C4-2B (cell line): ENCODE results near the gene SLC6A1.
A peak's percentile ranks its signal among the peaks of the same experiment; 100 is the strongest.

Experiments
- H3K27ac ChIP-seq: fragments of 450-650 bp; 2 replicates; pipeline ENCODE4 v1.5.1; 2017
- ZFX ChIP-seq: fragments of 450-650 bp; IDR thresholded peaks from 2 replicates; pipeline ENCODE4 v1.6.1; 2017
- TF ChIP-seq, protein P1 (sequence below): fragments of 450-650 bp; conservative IDR thresholded peaks from 2 replicates; pipeline ENCODE4 v1.5.1; 2017; ENCODE audit warnings: mild to moderate bottlenecking

The SLC6A1 gene

DNA sequence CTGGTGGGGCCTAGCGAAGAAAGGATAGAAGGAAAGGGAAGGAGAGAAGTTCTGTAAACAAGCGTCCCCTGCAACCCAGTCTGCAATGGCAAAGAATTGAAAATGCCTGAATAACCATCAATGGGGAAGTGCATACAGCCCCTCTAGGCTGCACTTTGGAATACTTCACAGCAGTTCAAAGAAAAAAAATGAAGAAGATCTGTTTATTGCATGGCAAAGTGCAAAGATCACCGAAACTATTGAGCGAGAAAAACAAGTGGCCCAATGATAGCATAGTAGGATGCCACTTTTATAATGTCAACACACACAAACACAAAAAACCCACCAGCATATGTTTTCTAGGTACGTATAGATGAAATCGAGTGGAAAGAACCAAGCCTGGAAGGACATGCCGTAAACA is 13.6 kb upstream of the SLC6A1 start:
- TF ChIP-seq, protein P1, sequence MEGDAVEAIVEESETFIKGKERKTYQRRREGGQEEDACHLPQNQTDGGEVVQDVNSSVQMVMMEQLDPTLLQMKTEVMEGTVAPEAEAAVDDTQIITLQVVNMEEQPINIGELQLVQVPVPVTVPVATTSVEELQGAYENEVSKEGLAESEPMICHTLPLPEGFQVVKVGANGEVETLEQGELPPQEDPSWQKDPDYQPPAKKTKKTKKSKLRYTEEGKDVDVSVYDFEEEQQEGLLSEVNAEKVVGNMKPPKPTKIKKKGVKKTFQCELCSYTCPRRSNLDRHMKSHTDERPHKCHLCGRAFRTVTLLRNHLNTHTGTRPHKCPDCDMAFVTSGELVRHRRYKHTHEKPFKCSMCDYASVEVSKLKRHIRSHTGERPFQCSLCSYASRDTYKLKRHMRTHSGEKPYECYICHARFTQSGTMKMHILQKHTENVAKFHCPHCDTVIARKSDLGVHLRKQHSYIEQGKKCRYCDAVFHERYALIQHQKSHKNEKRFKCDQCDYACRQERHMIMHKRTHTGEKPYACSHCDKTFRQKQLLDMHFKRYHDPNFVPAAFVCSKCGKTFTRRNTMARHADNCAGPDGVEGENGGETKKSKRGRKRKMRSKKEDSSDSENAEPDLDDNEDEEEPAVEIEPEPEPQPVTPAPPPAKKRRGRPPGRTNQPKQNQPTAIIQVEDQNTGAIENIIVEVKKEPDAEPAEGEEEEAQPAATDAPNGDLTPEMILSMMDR: no peak
- no peak for TF ChIP-seq ZFX
- H3K27ac ChIP-seq: no peak overlapping the region

DNA sequence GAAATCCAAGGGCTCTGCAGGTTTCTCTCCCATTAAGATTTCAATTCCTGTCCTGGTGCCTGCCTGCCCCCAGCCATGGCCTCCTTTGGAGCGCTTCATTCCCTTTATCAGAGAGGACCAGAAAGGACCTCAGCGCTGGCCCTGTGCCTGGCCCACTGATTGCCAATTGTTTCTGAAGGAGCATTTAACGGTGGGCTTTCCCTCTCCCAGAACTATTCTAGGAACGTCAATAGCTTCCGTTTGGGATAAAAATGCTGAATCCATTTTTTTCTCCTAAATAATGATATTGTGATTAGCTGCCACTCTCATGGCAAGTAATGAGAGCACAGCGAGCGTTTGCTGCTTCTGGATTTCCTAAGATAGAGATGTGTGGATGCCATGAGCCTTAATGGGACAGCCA is 12.2 kb upstream of the SLC6A1 start:
- no peak overlapping the region for H3K27ac ChIP-seq
- TF ChIP-seq, protein P1: no peak
- TF ChIP-seq ZFX: no peak

DNA sequence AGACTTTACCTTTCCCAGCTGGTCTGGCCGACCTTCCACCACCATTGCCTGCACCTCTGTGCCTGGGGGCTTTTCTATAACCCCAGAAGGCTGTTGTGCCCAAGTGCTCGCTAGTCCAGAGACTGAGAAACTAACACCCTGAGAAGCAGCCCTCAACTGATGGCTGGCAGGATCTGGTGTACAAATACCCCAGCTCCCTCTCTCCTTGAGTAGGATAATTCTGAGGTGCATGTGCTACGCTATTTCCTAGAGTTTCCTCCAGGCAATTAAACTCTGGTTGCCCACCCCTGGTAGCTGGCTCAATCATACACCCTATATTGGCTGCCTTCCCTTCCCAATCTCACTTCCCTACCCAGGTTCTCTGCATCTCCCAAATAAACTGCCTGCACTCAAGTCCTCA is 11.5 kb upstream of the SLC6A1 start:
- no peak for TF ChIP-seq ZFX
- TF ChIP-seq, protein P1: no peak
- no peak overlapping the region for H3K27ac ChIP-seq

DNA sequence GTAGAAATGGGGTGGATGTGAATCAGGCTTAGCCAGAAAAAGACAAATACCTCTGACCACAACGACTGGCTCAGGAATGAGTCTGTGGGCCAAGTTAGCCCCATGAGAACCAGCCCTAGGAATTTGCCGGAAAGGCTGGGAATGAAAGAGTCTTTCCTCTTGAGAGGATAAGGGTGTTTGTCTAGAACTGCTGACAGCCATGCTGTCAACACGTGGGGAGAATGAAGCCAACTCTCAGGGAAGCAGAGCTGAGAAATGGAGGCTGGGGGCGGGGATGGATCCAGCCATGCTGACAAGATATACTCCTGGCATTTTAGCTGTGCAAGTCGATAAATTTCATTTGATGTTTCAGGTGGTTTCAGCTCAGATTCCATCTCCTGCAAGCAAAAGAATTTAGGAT is 10.6 kb upstream of the SLC6A1 start:
- TF ChIP-seq, protein P1: no peak
- no peak for TF ChIP-seq ZFX
- H3K27ac ChIP-seq: no peak overlapping the region

DNA sequence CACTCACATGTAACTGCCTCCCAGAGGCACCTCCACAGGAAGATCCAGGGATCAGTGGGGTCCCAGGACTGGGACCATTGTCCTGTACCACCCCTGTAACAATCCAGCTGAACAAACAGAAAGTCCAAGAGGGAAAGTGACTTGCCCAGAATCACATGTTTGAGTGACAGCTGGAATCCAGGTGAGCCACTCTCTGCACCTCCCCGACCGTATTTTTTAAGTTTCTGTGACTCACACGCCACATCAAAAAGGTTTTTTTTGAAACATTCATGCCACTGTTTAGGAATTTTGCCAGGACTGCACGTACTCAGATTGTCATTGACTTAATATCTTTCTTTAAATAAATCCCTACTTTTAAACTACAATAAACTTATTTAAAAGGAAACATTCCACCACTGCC is 9.8 kb upstream of the SLC6A1 start:
- no peak overlapping the region for H3K27ac ChIP-seq
- TF ChIP-seq, protein P1: no peak
- TF ChIP-seq ZFX: no peak

DNA sequence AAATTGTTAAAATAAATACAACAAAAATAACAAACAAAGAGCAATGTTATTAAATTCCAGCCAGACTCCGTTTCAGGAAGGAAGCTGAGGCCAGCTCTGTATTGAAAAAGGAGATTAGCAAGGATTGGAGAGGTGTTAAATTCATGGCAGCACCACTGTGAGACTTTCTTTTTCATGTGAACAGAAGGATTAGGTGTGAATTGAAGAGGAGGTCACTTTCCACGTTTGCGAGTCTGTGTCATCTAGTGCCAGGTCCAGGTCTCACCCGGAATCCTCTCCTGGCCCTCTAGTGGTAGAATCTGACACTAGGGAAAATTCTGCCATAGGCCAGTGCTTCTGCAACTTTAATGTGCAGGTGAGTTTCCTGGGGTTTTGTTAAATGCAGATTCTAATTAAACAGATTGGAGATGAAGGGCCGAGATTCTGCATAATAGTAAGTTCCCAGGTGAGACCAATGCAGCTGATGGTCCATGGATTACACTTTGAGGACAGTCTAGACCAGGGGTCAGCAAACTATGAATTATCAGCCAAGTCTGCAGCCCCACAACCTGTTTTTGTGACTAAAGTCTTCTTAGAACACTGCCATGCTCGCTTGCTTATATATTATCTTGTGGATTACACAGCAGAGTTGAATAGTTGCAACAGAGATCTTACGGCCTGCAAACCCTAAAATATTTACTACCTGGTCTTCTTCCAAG is 9.2 kb upstream of the SLC6A1 start:
- TF ChIP-seq ZFX: no peak
- TF ChIP-seq, protein P1: peak; percentile 90
- H3K27ac ChIP-seq: no peak overlapping the region

DNA sequence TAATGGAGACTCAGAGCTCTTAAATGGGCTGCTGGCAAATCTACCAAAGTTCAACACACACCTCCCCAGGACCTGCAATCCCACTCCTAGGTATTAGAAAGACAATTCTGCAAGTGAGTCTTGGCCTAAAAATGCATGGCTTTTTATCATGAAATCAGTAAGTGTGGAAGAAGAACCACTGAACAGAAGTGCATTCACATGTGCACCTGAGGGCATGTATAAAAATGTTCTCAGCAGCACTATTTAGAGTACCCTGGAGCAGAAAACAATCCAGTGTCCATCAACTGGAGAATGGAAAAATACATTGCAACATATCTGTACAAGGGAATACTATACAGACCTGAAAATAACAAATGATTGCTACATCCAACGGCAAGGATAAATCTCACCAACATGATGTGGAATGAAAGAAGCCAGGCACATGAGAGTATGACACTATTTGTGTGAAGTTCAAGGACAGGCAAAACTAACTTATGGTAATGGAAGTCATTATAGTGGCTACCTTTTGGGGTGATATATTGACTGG is 8.1 kb upstream of the SLC6A1 start:
- no peak overlapping the region for H3K27ac ChIP-seq
- TF ChIP-seq ZFX: no peak
- TF ChIP-seq, protein P1: no peak
